HepG2 (cell line): ENCODE data around the gene TARBP2. TPM values are rescaled to one million over a fixed set of nuclear protein-coding genes. Genes with fewer than 3 reads are reported as not detected.
A peak's percentile ranks its signal among the peaks of the same experiment; 100 is the strongest.

Source experiments
- CENPT ChIP-seq: sonication (generic); formaldehyde crosslinking; IDR thresholded peaks from 2 replicates; pipeline ENCODE4 v1.8.0; 2022; ENCODE audit warnings: low read depth, mild to moderate bottlenecking, moderate library complexity, missing genetic modification reagents
- DNMT1 ChIP-seq: sonication (generic); formaldehyde crosslinking; IDR thresholded peaks from 2 replicates; pipeline ENCODE4 v1.5.1; 2020; ENCODE audit warnings: mild to moderate bottlenecking, missing genetic modification reagents
- DRAP1 ChIP-seq: IDR thresholded peaks from 2 replicates; pipeline ENCODE4 v1.6.1; 2016; ENCODE audit warnings: missing genetic modification reagents, missing compliant biosample characterization
- GATAD2A ChIP-seq: IDR thresholded peaks from 2 replicates; pipeline ENCODE4 v1.6.1; 2016
- HDAC6 ChIP-seq: fragments of 200-600 bp; sonication (generic); IDR thresholded peaks from 2 replicates; pipeline ENCODE4 v1.7.0; 2017; ENCODE audit warnings: mild to moderate bottlenecking, antibody characterized with exemption, low read length, low read depth
- HINFP ChIP-seq: sonication (generic); formaldehyde crosslinking; IDR thresholded peaks from 2 replicates; pipeline ENCODE4 v1.4.0; 2020; ENCODE audit warnings: low read depth, mild to moderate bottlenecking, missing genetic modification reagents
- HNF1A ChIP-seq, 2 experiments: sonication (generic) in 1 of 2; formaldehyde crosslinking in 1 of 2; IDR thresholded peaks; 2 replicates each; pipeline versions ENCODE4 v1.4.0 to v1.6.1; 2016 to 2020; ENCODE audit warnings: borderline replicate concordance in 1 of 2, low read depth in 1 of 2, mild to moderate bottlenecking in 1 of 2, missing genetic modification reagents in 1 of 2
- KAT7 ChIP-seq: IDR thresholded peaks from 2 replicates; pipeline ENCODE4 v1.6.1; 2018; ENCODE audit warnings: borderline replicate concordance, missing compliant biosample characterization
- KLF6 ChIP-seq: IDR thresholded peaks from 2 replicates; pipeline ENCODE4 v1.8.0; 2016; ENCODE audit warnings: missing biosample characterization, missing genetic modification reagents
- MAFK ChIP-seq, 2 experiments: IDR thresholded peaks in 1 of 2; conservative IDR thresholded peaks in 1 of 2; 2 replicates each; pipeline ENCODE4 v1.6.1; 2011; ENCODE audit warnings: improper control_type of control experiment in 2 of 2, low read length in 2 of 2
- MNT ChIP-seq: fragments of 450-650 bp; IDR thresholded peaks from 2 replicates; pipeline ENCODE4 v1.6.1; 2016
- NFIC ChIP-seq: IDR thresholded peaks from 2 replicates; pipeline ENCODE4 v1.6.1; 2012; ENCODE audit warnings: mild to moderate bottlenecking, low read length, inconsistent platforms
- PCBP1 ChIP-seq: fragments of 200-400 bp; formaldehyde crosslinking; IDR thresholded peaks from 2 replicates; pipeline ENCODE4 v1.6.1; 2017; ENCODE audit warnings: mild to moderate bottlenecking, low read depth, low read length, borderline replicate concordance
- SALL1 ChIP-seq: sonication (generic); formaldehyde crosslinking; IDR thresholded peaks from 2 replicates; pipeline ENCODE4 v1.8.0; 2022; ENCODE audit warnings: mild to moderate bottlenecking, missing genetic modification reagents
- SOX5 ChIP-seq: IDR thresholded peaks from 2 replicates; pipeline ENCODE4 v1.6.1; 2016; ENCODE audit warnings: borderline replicate concordance
- SRY ChIP-seq: sonication (generic); formaldehyde crosslinking; IDR thresholded peaks from 2 replicates; pipeline ENCODE4 v1.8.0; 2022; ENCODE audit warnings: mild to moderate bottlenecking, missing genetic modification reagents
- THAP9 ChIP-seq: sonication (generic); formaldehyde crosslinking; IDR thresholded peaks from 2 replicates; pipeline ENCODE4; 2020; ENCODE audit warnings: missing genetic modification reagents, mild to moderate bottlenecking, borderline replicate concordance
- ZBTB42 ChIP-seq: sonication (generic); formaldehyde crosslinking; IDR thresholded peaks from 2 replicates; pipeline ENCODE4 v1.5.0; 2020; ENCODE audit warnings: mild to moderate bottlenecking, missing genetic modification reagents
- ZNF10 ChIP-seq: sonication (generic); formaldehyde crosslinking; IDR thresholded peaks from 2 replicates; pipeline ENCODE4 v1.4.0; 2020; ENCODE audit warnings: mild to moderate bottlenecking, low read depth, missing genetic modification reagents, borderline replicate concordance
- ZNF768 ChIP-seq: sonication (generic); formaldehyde crosslinking; IDR thresholded peaks from 2 replicates; pipeline ENCODE4 v1.4.0; 2020; ENCODE audit warnings: missing genetic modification reagents
- polyA plus RNA-seq, 8 experiments: library from polyadenylated mRNA; depleted of rRNA in 3 of 8; stranded (reverse) in 7 of 8; unstranded in 1 of 8; fragments of >200 nt; fragmentation: Illumina TruSeq in 4 of 8; extraction: Trizol in 4 of 8; gene quantifications; 2 replicates each; pipeline versions ENCODE4 v1.2.1 to v1.2.3, GENCODE V29; 2011 to 2016; ENCODE audit warnings: low read depth in 4 of 8, missing spikeins in 1 of 8, mixed read lengths in 1 of 8; ENCODE audit not compliant: insufficient read depth in 1 of 8
- total RNA-seq, 5 experiments: library from RNA; depleted of rRNA; stranded (reverse); fragments of >200 nt; fragmentation: Illumina TruSeq; extraction: Trizol; gene quantifications; 2 replicates each; pipeline ENCODE4 v1.2.3, GENCODE V29; 2016; ENCODE audit warnings: low read depth in 1 of 5

The TARBP2 gene
- total and polyA plus RNA-seq, 2 of the 13 experiments (the other 11 are each of a cell fraction or from before 2014, with no cell fraction given): 47.0 to 55.5 TPM

GRCh38 chr12:53538209-53538689, 37.2 kb downstream of the TARBP2 start (continued):
- TF ChIP-seq HINFP (CRISPR knock-in tag) (no peak), DRAP1 (CRISPR knock-in tag) (peak; percentile 42; the same call in 1 of the 2 replicates), HDAC6 (no peak), HNF1A (IDR thresholded peaks at IDR 0.05; ENCODE audit: low read depth) (0 out of 2 replicates have a peak, but pooled peaks have one; percentile 14), HNF1A (CRISPR knock-in tag; IDR thresholded peaks at IDR 0.05; ENCODE audit: borderline replicate concordance) (peak; percentile 66; the same call in 1 of the 2 replicates), KAT7 (0 out of 2 replicates have a peak, but pooled peaks have one; percentile 47), PCBP1 (no peak), SOX5 (CRISPR knock-in tag) (peak; percentile 100), KLF6 (no peak), GATAD2A (peak; percentile 98), MNT (no peak), SRY (CRISPR knock-in tag) (no peak), SALL1 (peak; percentile 80), DNMT1 (CRISPR knock-in tag) (no peak), CENPT (CRISPR knock-in tag) (no peak), MAFK (conservative IDR thresholded peaks at IDR 0.05 in 1 of 2, IDR thresholded peaks at IDR 0.05 in 1 of 2; ENCODE audit: low read length in 2 of 2) (no peak), NFIC (peak; percentile 59; the same call in 1 of the 2 replicates), THAP9 (CRISPR knock-in tag) (no peak), ZBTB42 (CRISPR knock-in tag) (no peak), ZNF10 (CRISPR knock-in tag) (no peak), ZNF768 (no peak)
